ENCODE data around the gene BBS1. TPM values are rescaled to one million over a fixed set of nuclear protein-coding genes. Genes with fewer than 3 reads are reported as not detected.

Gene BBS1
- total RNA-seq, 1 experiment from 2014 or later = 32.2 TPM

DNA sequence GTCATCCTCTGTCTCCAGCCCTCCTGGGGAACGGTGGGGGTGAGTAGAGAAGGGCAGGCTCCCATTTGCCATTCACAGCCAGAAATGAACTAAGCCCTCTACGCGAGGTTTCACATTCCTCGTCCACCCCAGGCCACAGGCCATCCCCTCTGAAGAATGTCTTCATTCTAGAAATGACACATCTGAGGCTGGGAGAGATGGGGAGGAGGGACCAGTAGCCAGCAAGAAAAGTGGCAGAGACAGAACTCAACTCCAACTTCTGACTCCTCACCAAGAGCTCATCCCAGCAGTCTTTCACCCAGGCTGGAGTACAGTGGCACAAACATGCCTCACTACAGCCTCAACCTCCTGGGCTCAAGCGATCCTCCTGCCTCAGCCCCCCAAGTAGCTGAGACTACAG lies 54.5 kb downstream of the BBS1 start:
- BruUV-seq (replicated peaks) = no TSS peak
- CTCF ChIA-PET = no interaction called here
- intact Hi-C loops (cut with micrococcal nuclease; ENCODE audit: unreplicated experiment) = no loop called here
- Mint-ChIP-seq H3K4me1 (ENCODE audit: low read depth, unreplicated experiment) (no peaks in the 10 kb centered on the region), H3K27ac (ENCODE audit: unreplicated experiment) (no peak overlapping the region), H3K4me3 (ENCODE audit: low read depth, unreplicated experiment) (no peak overlapping the region), H3K36me3 (ENCODE audit: insufficient read depth, unreplicated experiment) (no peaks in the 10 kb centered on the region), H3K9me3 (ENCODE audit: low read depth, unreplicated experiment) (no peaks in the 10 kb centered on the region), H3K27me3 (ENCODE audit: unreplicated experiment) (peaks cover 80% of the 10 kb centered on the region)
- DNase-seq = no peak
- TF ChIP-seq, protein P1, sequence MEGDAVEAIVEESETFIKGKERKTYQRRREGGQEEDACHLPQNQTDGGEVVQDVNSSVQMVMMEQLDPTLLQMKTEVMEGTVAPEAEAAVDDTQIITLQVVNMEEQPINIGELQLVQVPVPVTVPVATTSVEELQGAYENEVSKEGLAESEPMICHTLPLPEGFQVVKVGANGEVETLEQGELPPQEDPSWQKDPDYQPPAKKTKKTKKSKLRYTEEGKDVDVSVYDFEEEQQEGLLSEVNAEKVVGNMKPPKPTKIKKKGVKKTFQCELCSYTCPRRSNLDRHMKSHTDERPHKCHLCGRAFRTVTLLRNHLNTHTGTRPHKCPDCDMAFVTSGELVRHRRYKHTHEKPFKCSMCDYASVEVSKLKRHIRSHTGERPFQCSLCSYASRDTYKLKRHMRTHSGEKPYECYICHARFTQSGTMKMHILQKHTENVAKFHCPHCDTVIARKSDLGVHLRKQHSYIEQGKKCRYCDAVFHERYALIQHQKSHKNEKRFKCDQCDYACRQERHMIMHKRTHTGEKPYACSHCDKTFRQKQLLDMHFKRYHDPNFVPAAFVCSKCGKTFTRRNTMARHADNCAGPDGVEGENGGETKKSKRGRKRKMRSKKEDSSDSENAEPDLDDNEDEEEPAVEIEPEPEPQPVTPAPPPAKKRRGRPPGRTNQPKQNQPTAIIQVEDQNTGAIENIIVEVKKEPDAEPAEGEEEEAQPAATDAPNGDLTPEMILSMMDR (IDR thresholded peaks at IDR 0.05; ENCODE audit: unreplicated experiment) = no peak

DNA sequence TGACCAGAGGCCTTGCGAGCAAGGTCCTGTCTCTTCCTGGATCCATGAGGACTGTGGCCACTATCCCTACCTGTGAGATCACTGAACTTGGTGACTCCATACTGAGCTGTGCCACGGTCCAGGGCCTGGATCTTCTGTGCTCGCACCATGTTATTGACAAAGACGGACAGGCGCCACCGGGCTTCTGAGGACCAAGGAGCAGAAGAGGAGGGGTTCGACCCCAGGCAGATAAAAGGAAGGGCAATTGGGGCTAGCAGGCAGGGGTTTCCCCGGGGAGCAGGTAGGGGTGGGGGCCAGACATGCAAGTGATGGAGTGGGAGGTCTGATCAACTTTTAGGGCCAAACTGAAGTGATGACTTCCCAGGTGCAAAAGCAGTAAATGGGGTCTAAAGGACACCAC lies 55.8 kb downstream of the BBS1 start:
- Mint-ChIP-seq H3K27me3 (ENCODE audit: unreplicated experiment) (peaks cover 76% of the 10 kb centered on the region), H3K36me3 (ENCODE audit: insufficient read depth, unreplicated experiment) (no peaks in the 10 kb centered on the region), H3K4me1 (ENCODE audit: low read depth, unreplicated experiment) (no peaks in the 10 kb centered on the region), H3K27ac (ENCODE audit: unreplicated experiment) (no peak overlapping the region), H3K4me3 (ENCODE audit: low read depth, unreplicated experiment) (no peak overlapping the region), H3K9me3 (ENCODE audit: low read depth, unreplicated experiment) (no peaks in the 10 kb centered on the region)
- no peak for DNase-seq
- intact Hi-C loops (cut with micrococcal nuclease; ENCODE audit: unreplicated experiment) = no loop called here
- CTCF ChIA-PET = interaction anchor here (0.6 kb wide), 1 partner anchor 713 kb away, joined by 3 read pairs; no protein-coding TSS in a partner anchor
- TF ChIP-seq, protein P1 (IDR thresholded peaks at IDR 0.05; ENCODE audit: unreplicated experiment) = no peak
- BruUV-seq (replicated peaks) = no TSS peak

DNA sequence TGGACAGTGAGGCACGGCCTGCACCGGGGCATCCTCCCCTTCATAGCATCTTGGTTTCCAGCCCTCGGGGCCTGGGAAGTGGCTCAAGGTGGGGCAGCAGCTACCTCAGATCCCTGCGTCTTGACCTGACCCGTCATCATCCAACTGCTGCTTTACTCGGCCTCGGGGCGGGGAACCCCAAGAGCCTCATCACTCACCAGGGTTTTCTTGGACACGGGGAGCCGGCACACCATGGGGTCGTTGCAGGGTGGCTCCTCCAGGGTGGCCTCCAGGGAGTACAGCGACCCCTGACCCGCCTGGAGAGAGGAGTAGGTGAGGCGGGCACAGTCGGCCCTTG lies 57.3 kb downstream of the BBS1 start:
- H3K27me3 Mint-ChIP-seq (ENCODE audit: unreplicated experiment) = peaks cover 63% of the 10 kb centered on the region
- no peak overlapping the region for H3K27ac Mint-ChIP-seq (ENCODE audit: unreplicated experiment)
- H3K4me3 Mint-ChIP-seq (ENCODE audit: low read depth, unreplicated experiment) = no peak overlapping the region
- H3K9me3 Mint-ChIP-seq (ENCODE audit: low read depth, unreplicated experiment) = no peaks in the 10 kb centered on the region
- H3K4me1 Mint-ChIP-seq (ENCODE audit: low read depth, unreplicated experiment) = no peaks in the 10 kb centered on the region
- no peak for DNase-seq
- TF ChIP-seq, protein P1 (IDR thresholded peaks at IDR 0.05; ENCODE audit: unreplicated experiment) = no peak
- intact Hi-C loops (cut with micrococcal nuclease; ENCODE audit: unreplicated experiment) = no loop called here
- no TSS peak for BruUV-seq (replicated peaks)
- CTCF ChIA-PET = no interaction called here
- no peaks in the 10 kb centered on the region for H3K36me3 Mint-ChIP-seq (ENCODE audit: insufficient read depth, unreplicated experiment)

DNA sequence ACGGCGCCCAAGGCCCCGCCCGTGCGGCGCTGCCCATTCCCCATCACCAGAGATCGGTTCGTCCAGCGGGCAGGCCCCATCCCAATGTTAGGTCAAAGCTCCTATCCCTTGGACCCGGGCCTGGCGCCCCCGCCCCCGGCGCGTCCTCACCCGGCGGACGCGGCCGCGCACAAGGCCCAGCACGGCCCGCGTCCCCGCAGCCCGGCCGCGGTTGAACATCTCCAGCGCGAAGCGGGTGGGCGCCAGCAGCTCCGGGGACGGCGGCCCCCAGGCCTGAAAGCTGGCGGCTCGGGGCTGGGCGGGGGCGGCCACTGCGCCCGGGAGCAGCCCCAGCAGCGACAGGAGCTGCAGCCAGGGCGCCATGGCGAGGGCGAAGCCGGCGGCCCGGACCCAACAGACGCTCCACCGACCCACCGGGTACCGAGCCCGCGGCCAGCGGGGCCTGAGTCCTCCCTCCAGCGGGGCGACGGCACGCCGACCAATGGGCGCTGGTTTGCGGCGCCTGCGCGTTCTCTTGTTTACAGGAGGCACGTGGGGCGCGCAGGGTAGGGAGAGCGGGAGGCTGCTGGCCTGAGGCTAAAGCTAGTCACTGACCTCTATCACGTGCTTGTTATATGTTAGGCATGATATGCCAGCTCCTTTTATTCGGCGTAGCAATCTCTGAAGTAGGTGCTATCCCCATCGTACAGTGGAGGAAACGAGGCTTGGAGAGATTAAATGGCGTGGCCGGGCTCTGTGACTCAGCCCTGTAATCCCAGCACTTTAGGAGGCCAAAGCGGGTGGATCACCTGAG lies 57.9 kb downstream of the BBS1 start, which contains the start of gene CTSF:
Gene CTSF, minus strand, starts transcription at position 483 of the 793 bp plus-strand sequence. Its CDS starts 120 bp downstream, at position 363.
- DNase-seq = peak; percentile 39
- Mint-ChIP-seq H3K27ac (ENCODE audit: unreplicated experiment) (no peak within 1 kb of the TSS), H3K4me1 (ENCODE audit: low read depth, unreplicated experiment) (no peaks in the 10 kb centered on the region), H3K9me3 (ENCODE audit: low read depth, unreplicated experiment) (no peaks in the 10 kb centered on the region), H3K36me3 (ENCODE audit: insufficient read depth, unreplicated experiment) (no peaks in the 10 kb centered on the region), H3K27me3 (ENCODE audit: unreplicated experiment) (peaks cover 63% of the 10 kb centered on the region), H3K4me3 (ENCODE audit: low read depth, unreplicated experiment) (no peak within 1 kb of the TSS)
- intact Hi-C loops (cut with micrococcal nuclease; ENCODE audit: unreplicated experiment) = no loop called here
- CTCF ChIA-PET = interaction anchor here (0.6 kb wide), 1 partner anchor 117 kb away, joined by 9 read pairs; no protein-coding TSS in a partner anchor
- TF ChIP-seq, protein P1 (IDR thresholded peaks at IDR 0.05; ENCODE audit: unreplicated experiment) = no peak
- no TSS peak for BruUV-seq (replicated peaks)
